Lung (tissue), 12 donors: ENCODE data around the gene PHACTR3. TPM values are rescaled to one million over a fixed set of nuclear protein-coding genes. Genes with fewer than 3 reads are reported as not detected.

ENCODE experiments used
- ATAC-seq: fragments of 200-7000 bp; cut with Tn5 transposase; one replicate; pipeline ENCODE4 v1.9.1; 2020; ENCODE audit warnings: moderate number of reproducible peaks; ENCODE audit not compliant: insufficient read depth, low FRiP score
- DNase-seq, 3 donors: peaks; one replicate each; pipeline ENCODE4 v3.0.0-alpha.2; 2013 to 2017
- H3K27ac ChIP-seq, 2 donors: one replicate each; pipeline ENCODE4 v1.5.1; 2013; ENCODE audit warnings: mild to moderate bottlenecking in 2 of 2, moderate library complexity in 2 of 2, control low read depth in 1 of 2, inconsistent platforms in 1 of 2, low read depth in 1 of 2, low read length in 1 of 2
- H3K27me3 ChIP-seq, 3 donors: one replicate each; pipeline ENCODE4 v1.5.1; 2013; ENCODE audit warnings: low read length in 2 of 3; ENCODE audit not compliant: control insufficient read depth in 3 of 3, insufficient read depth in 3 of 3
- H3K36me3 ChIP-seq, 4 donors: one replicate each; pipeline ENCODE4 v1.5.1; 2013; ENCODE audit warnings: low read length in 4 of 4, mild to moderate bottlenecking in 1 of 4, moderate library complexity in 1 of 4; ENCODE audit not compliant: control insufficient read depth in 4 of 4, insufficient read depth in 4 of 4
- H3K4me1 ChIP-seq, 5 donors: one replicate each; pipeline ENCODE4 v1.5.1; 2013; ENCODE audit warnings: low read length in 5 of 5, mild to moderate bottlenecking in 2 of 5, moderate library complexity in 1 of 5; ENCODE audit not compliant: control insufficient read depth in 5 of 5, insufficient read depth in 5 of 5
- H3K4me3 ChIP-seq: one replicate; pipeline ENCODE4 v1.5.1; 2013; ENCODE audit warnings: mild to moderate bottlenecking, control low read depth, moderate library complexity
- H3K9ac ChIP-seq, 2 donors: one replicate each; pipeline ENCODE4 v1.5.1; 2013; ENCODE audit warnings: low read length in 2 of 2, control low read depth in 1 of 2; ENCODE audit not compliant: insufficient read depth in 1 of 2
- H3K9me3 ChIP-seq, 4 donors: one replicate each; pipeline ENCODE4 v1.5.1; 2013; ENCODE audit warnings: low read length in 3 of 4, mild to moderate bottlenecking in 1 of 4, moderate library complexity in 1 of 4; ENCODE audit not compliant: control insufficient read depth in 4 of 4, insufficient read depth in 3 of 4
- CTCF ChIP-seq: IDR thresholded peaks from 2 replicates; pipeline ENCODE4 v1.5.1; 2012; ENCODE audit warnings: mild to moderate bottlenecking; ENCODE audit errors: control extremely low read depth, extremely low read depth
- WGBS, 2 donors: extraction: QIAGEN DNeasy Blood & Tissue Kit; methylation state at CpG; one replicate each; pipeline ENCODE4 v1.1.7; 2013; 5-methylcytosine and 5-hydroxymethylcytosine counted together
- polyA plus RNA-seq, 2 donors: library from polyadenylated mRNA; stranded (reverse); fragments of 200-250 nt; gene quantifications; one replicate each; pipeline ENCODE4 v1.2.1, GENCODE V29; 2013
- total RNA-seq, 2 donors: library from RNA; depleted of rRNA in 1 of 2; stranded (reverse); fragments of >200 nt in 1 of 2; gene quantifications; one replicate each; pipeline ENCODE4 v1.2.1, GENCODE V29; 2014 to 2021
- donor health status: control.
- donor health status: control.
- donor health status: Bipolar disorder and iron deficiency.
- donor health status: healthy.
- donor health status: DM: yes; HTN: yes; CAD: no.

The PHACTR3 gene
- total and polyA plus RNA-seq, 4 donors = 3.8 to 12.0 (median 5.9) TPM

GRCh38 chr20:59858425-59858824 is 254.1 kb downstream of the PHACTR3 start:
- Histone ChIP-seq H3K36me3 (no peaks in the 10 kb centered on the region), H3K9ac (no peak overlapping the region), H3K4me1 (peaks cover 0 to 5% (median 0%) of the 10 kb centered on the region in 5 donors), H3K4me3 (no peak overlapping the region), H3K27me3 (peaks cover 0 to 2% (median 0%) of the 10 kb centered on the region in 3 donors), H3K27ac (no peak overlapping the region), H3K9me3 (peaks cover 0 to 4% (median 2%) of the 10 kb centered on the region in 4 donors)
- TF ChIP-seq CTCF = no peak
- ATAC-seq (no peak), DNase-seq (no peak)
- WGBS, 2 donors = 90 to 91% methylated on average over 5 of the region's 5 CpGs

- no peak for ATAC-seq
- no peak overlapping the region for H3K27ac ChIP-seq
- no peak for TF ChIP-seq CTCF
- no peak overlapping the region for H3K4me3 ChIP-seq
- H3K9me3 ChIP-seq = peaks cover 0 to 4% (median 2%) of the 10 kb centered on the region in 4 donors
- peaks cover 0 to 2% (median 0%) of the 10 kb centered on the region in 3 donors for H3K27me3 ChIP-seq
- H3K9ac ChIP-seq = no peak overlapping the region
- WGBS, 2 donors = 81 to 88% methylated on average over 4 of the region's 4 CpGs
- H3K4me1 ChIP-seq = peaks cover 0 to 15% (median 0%) of the 10 kb centered on the region in 5 donors
- DNase-seq = no peak
- no peaks in the 10 kb centered on the region for H3K36me3 ChIP-seq
Observed at GRCh38 chr20:59861401-59861800, 257.1 kb downstream of the PHACTR3 start.

- Histone ChIP-seq H3K36me3 (no peaks in the 10 kb centered on the region), H3K4me1 (peaks cover 0 to 15% (median 0%) of the 10 kb centered on the region in 5 donors), H3K9me3 (peaks cover 0 to 3% (median 0%) of the 10 kb centered on the region in 4 donors), H3K9ac (no peak overlapping the region), H3K27ac (no peak overlapping the region), H3K4me3 (no peak overlapping the region), H3K27me3 (peaks cover 0 to 2% (median 0%) of the 10 kb centered on the region in 3 donors)
- TF ChIP-seq CTCF = no peak
- 87 to 90% methylated on average over 3 of the region's 3 CpGs for WGBS, 2 donors
- ATAC-seq (no peak), DNase-seq (peak in 1 of 3 donors; percentile 10)
Observed at GRCh38 chr20:59863058-59863457, 258.7 kb downstream of the PHACTR3 start.

GRCh38 chr20:59864726-59865125 is 260.4 kb downstream of the PHACTR3 start:
- Histone ChIP-seq H3K36me3 (no peaks in the 10 kb centered on the region), H3K4me3 (no peak overlapping the region), H3K4me1 (peaks cover 0 to 15% (median 0%) of the 10 kb centered on the region in 5 donors), H3K9ac (no peak overlapping the region), H3K27ac (no peak overlapping the region), H3K9me3 (no peaks in the 10 kb centered on the region), H3K27me3 (peaks cover 0 to 2% (median 0%) of the 10 kb centered on the region in 3 donors)
- DNase-seq (peak; percentile 11 to 70 (median 47)), ATAC-seq (no peak)
- 92 to 97% methylated on average over 1 of the region's 1 CpG for WGBS, 2 donors
- TF ChIP-seq CTCF = no peak
